H9 (cell line): ENCODE data around the gene DMD. TPM values are rescaled to one million over a fixed set of nuclear protein-coding genes. Genes with fewer than 3 reads are reported as not detected.

Source experiments
- DNase-seq: peaks from one replicate; pipeline ENCODE4 v3.0.0-alpha.2; 2017
- H2AFZ ChIP-seq: one replicate; pipeline ENCODE4 v1.6.1; 2013; ENCODE audit warnings: mild to moderate bottlenecking, low read length, control low read depth, moderate library complexity
- H2AK5ac ChIP-seq: 2 replicates; pipeline ENCODE4 v1.6.1; 2013; ENCODE audit warnings: low read length, control low read depth, mixed read lengths; ENCODE audit not compliant: insufficient read length
- H2BK120ac ChIP-seq: one replicate; pipeline ENCODE4 v1.6.1; 2013; ENCODE audit warnings: low read depth, mild to moderate bottlenecking, low read length, control low read depth, inconsistent platforms; ENCODE audit not compliant: poor library complexity, severe bottlenecking
- H2BK12ac ChIP-seq: 2 replicates; pipeline ENCODE4 v1.6.1; 2013; ENCODE audit warnings: low read length, control low read depth, mixed read lengths, low read depth; ENCODE audit not compliant: insufficient read length
- H2BK15ac ChIP-seq: 2 replicates; pipeline ENCODE4 v1.6.1; 2013; ENCODE audit warnings: low read depth, low read length, control low read depth
- H2BK20ac ChIP-seq: one replicate; pipeline ENCODE4 v1.6.1; 2013; ENCODE audit warnings: low read depth, mild to moderate bottlenecking, low read length, control low read depth, inconsistent platforms; ENCODE audit not compliant: poor library complexity, severe bottlenecking
- H2BK5ac ChIP-seq: 2 replicates; pipeline ENCODE4 v1.6.1; 2013; ENCODE audit warnings: low read length, control low read depth, mixed read lengths; ENCODE audit not compliant: insufficient read length
- H3K14ac ChIP-seq: 2 replicates; pipeline ENCODE4 v1.6.1; 2013; ENCODE audit warnings: low read length, control low read depth; ENCODE audit not compliant: insufficient read depth
- H3K18ac ChIP-seq: 2 replicates; pipeline ENCODE4 v1.6.1; 2013; ENCODE audit warnings: low read depth, mild to moderate bottlenecking, mixed read lengths, low read length, control low read depth; ENCODE audit not compliant: insufficient read length
- H3K23ac ChIP-seq: 2 replicates; pipeline ENCODE4 v1.6.1; 2013; ENCODE audit warnings: low read length, control low read depth, mixed read lengths, low read depth; ENCODE audit not compliant: insufficient read length
- H3K23me2 ChIP-seq: 2 replicates; pipeline ENCODE4 v1.6.1; 2013; ENCODE audit warnings: low read depth, mild to moderate bottlenecking, mixed read lengths, low read length, control low read depth; ENCODE audit not compliant: insufficient read length, poor library complexity, severe bottlenecking
- H3K27ac ChIP-seq: 2 replicates; pipeline ENCODE4 v1.5.1; 2013; ENCODE audit warnings: low read length, control low read depth, mixed read lengths, low read depth; ENCODE audit not compliant: insufficient read length
- H3K27me3 ChIP-seq: 2 replicates; pipeline ENCODE4 v1.6.1; 2013; ENCODE audit warnings: low read length, control low read depth, inconsistent platforms; ENCODE audit not compliant: insufficient read depth
- H3K4ac ChIP-seq: 2 replicates; pipeline ENCODE4 v1.6.1; 2013; ENCODE audit warnings: low read depth, mild to moderate bottlenecking, control low read depth, inconsistent platforms, low read length, moderate library complexity
- H3K4me1 ChIP-seq: 2 replicates; pipeline ENCODE4 v1.6.1; 2013; ENCODE audit warnings: low read length, control low read depth, inconsistent platforms; ENCODE audit not compliant: insufficient read depth
- H3K4me2 ChIP-seq: 2 replicates; pipeline ENCODE4 v1.6.1; 2013; ENCODE audit warnings: low read length, control low read depth, mixed read lengths; ENCODE audit not compliant: insufficient read length, insufficient read depth
- H3K56ac ChIP-seq: 2 replicates; pipeline ENCODE4 v1.6.1; 2013; ENCODE audit warnings: low read depth, mild to moderate bottlenecking, mixed read lengths, low read length, control low read depth; ENCODE audit not compliant: insufficient read length
- H3K79me1 ChIP-seq: 2 replicates; pipeline ENCODE4 v1.6.1; 2013; ENCODE audit warnings: low read depth, mild to moderate bottlenecking, moderate library complexity, low read length, control low read depth, inconsistent platforms; ENCODE audit not compliant: insufficient read depth, poor library complexity, severe bottlenecking
- H3K79me2 ChIP-seq: 2 replicates; pipeline ENCODE4 v1.6.1; 2013; ENCODE audit warnings: low read length, control low read depth, inconsistent platforms; ENCODE audit not compliant: insufficient read depth
- H3K9ac ChIP-seq: 2 replicates; pipeline ENCODE4 v1.6.1; 2013; ENCODE audit warnings: low read length, control low read depth, mixed read lengths; ENCODE audit not compliant: insufficient read length; ENCODE audit errors: extremely low read depth
- H3K9me3 ChIP-seq: one replicate; pipeline ENCODE4 v1.6.1; 2013; ENCODE audit warnings: low read depth, low read length, inconsistent platforms; ENCODE audit not compliant: control insufficient read depth
- H3T11ph ChIP-seq: one replicate; pipeline ENCODE4 v1.6.1; 2013; ENCODE audit warnings: mild to moderate bottlenecking, low read length, control low read depth, inconsistent platforms
- H4K20me1 ChIP-seq: one replicate; pipeline ENCODE4 v1.6.1; 2013; ENCODE audit not compliant: control insufficient read depth, insufficient read length, insufficient read depth
- H4K5ac ChIP-seq: 2 replicates; pipeline ENCODE4 v1.6.1; 2013; ENCODE audit warnings: low read depth, mild to moderate bottlenecking, mixed read lengths, low read length, control low read depth; ENCODE audit not compliant: insufficient read length
- H4K8ac ChIP-seq: replicated peaks from 2 replicates; pipeline ENCODE4 v1.6.1; 2013; ENCODE audit warnings: low read length, control low read depth, mixed read lengths, low read depth; ENCODE audit not compliant: insufficient read length
- H4K91ac ChIP-seq: 2 replicates; pipeline ENCODE4 v1.6.1; 2013; ENCODE audit warnings: low read depth, mild to moderate bottlenecking, moderate library complexity, mixed read lengths, low read length, control low read depth; ENCODE audit not compliant: insufficient read length
- H3K27ac Mint-ChIP-seq, 3 experiments: 2 replicates in 2 of 3; 3 replicates in 1 of 3; pipeline ENCODE4 v1.8.0; 2020 to 2021; ENCODE audit warnings: mixed read lengths in 3 of 3, mild to moderate bottlenecking in 1 of 3, moderate library complexity in 1 of 3
- H3K27me3 Mint-ChIP-seq: 2 replicates; pipeline ENCODE4 v1.8.0; 2021; ENCODE audit warnings: low read depth, mild to moderate bottlenecking, moderate library complexity, mixed read lengths
- H3K36me3 Mint-ChIP-seq, 3 experiments: 2 replicates in 2 of 3; 3 replicates in 1 of 3; pipeline ENCODE4 v1.8.0; 2020 to 2021; ENCODE audit warnings: low read depth in 3 of 3, mixed read lengths in 3 of 3; ENCODE audit not compliant: insufficient read depth in 1 of 3
- H3K4me1 Mint-ChIP-seq, 2 experiments: 2 replicates each; pipeline ENCODE4 v1.8.0; 2020; ENCODE audit warnings: mixed read lengths in 2 of 2
- H3K4me3 Mint-ChIP-seq, 2 experiments: 2 replicates in 1 of 2; 3 replicates in 1 of 2; pipeline ENCODE4 v1.8.0; 2020 to 2021; ENCODE audit warnings: mild to moderate bottlenecking in 2 of 2, mixed read lengths in 2 of 2, moderate library complexity in 1 of 2
- H3K9me3 Mint-ChIP-seq, 2 experiments: 2 replicates in 1 of 2; 3 replicates in 1 of 2; pipeline ENCODE4 v1.8.0; 2020; ENCODE audit warnings: mild to moderate bottlenecking in 2 of 2, mixed read lengths in 2 of 2, moderate library complexity in 1 of 2
- WGBS: extraction: QIAGEN DNeasy Blood & Tissue Kit; methylation state at CpG from one replicate; pipeline ENCODE4 v1.1.7; 2013; ENCODE audit warnings: missing lambda C conversion rate, low lambda C conversion rate, mixed read lengths; ENCODE audit not compliant: insufficient read length; ENCODE audit errors: extremely low coverage; 5-methylcytosine and 5-hydroxymethylcytosine counted together
- total RNA-seq: library from RNA; stranded (reverse); gene quantifications from 2 replicates; pipeline ENCODE4 v1.2.1, GENCODE V29; 2021
- TF ChIP-seq, protein P1 (sequence below): fragments of 200-600 bp; sonication (generic); conservative IDR thresholded peaks from 3 replicates; pipeline ENCODE4 v1.8.0; 2021; ENCODE audit warnings: antibody characterized with exemption, mild to moderate bottlenecking

Gene DMD
- total RNA-seq, 1 experiment from 2014 or later = 3.8 TPM

DNA sequence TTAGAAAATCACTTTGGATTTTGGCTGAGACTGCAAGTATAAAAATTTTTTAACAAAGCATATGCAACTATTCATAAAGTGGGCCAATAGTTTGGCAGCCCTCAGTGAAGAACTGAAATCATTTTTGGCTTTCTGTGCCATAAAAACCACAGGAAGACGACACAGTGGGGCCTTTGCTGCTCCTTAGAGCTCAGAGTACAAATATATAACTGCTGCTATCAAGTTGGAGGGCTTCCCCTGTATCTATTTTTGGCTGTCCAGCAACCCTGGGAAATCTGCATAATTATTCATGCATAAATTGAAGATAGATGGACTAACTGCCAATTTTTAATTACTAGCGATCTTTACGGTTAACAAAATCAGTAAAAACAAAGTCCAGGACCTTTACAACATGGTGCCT is 2088.0 kb downstream of the DMD start:
- Histone ChIP-seq H3K23ac (no peak overlapping the region), H3K27me3 (no peaks in the 10 kb centered on the region), H3T11ph (no peak overlapping the region), H4K91ac (no peak overlapping the region), H4K5ac (no peak overlapping the region), H4K8ac (no peak overlapping the region), H2BK5ac (no peak overlapping the region), H2AFZ (no peak overlapping the region), H3K27ac (no peak overlapping the region), H3K9ac (no peak overlapping the region), H3K79me2 (no peaks in the 10 kb centered on the region), H2AK5ac (no peak overlapping the region), H4K20me1 (no peaks in the 10 kb centered on the region), H2BK15ac (no peak overlapping the region), H3K4ac (no peak overlapping the region), H3K4me1 (no peaks in the 10 kb centered on the region), H3K18ac (no peak overlapping the region), H3K9me3 (peaks cover 5% of the 10 kb centered on the region), H3K79me1 (no peaks in the 10 kb centered on the region), H3K23me2 (no peaks in the 10 kb centered on the region), H2BK20ac (no peak overlapping the region), H2BK120ac (no peak overlapping the region), H3K56ac (no peak overlapping the region), H2BK12ac (no peak overlapping the region), H3K4me2 (no peak overlapping the region), H3K14ac (no peak overlapping the region)
- Mint-ChIP-seq H3K36me3 (peaks cover 3 to 18% (median 7%) of the 10 kb centered on the region in 3 experiments; a peak in 6 of 7 replicates), H3K4me1 (no peaks in the 10 kb centered on the region), H3K27me3 (no peaks in the 10 kb centered on the region), H3K4me3 (no peak overlapping the region), H3K27ac (no peak overlapping the region), H3K9me3 (peaks cover 54 to 63% of the 10 kb centered on the region in 2 experiments)
- WGBS = no CpG with 5 or more reads among the region's 3 CpGs
- no peak for DNase-seq
- TF ChIP-seq, protein P1, sequence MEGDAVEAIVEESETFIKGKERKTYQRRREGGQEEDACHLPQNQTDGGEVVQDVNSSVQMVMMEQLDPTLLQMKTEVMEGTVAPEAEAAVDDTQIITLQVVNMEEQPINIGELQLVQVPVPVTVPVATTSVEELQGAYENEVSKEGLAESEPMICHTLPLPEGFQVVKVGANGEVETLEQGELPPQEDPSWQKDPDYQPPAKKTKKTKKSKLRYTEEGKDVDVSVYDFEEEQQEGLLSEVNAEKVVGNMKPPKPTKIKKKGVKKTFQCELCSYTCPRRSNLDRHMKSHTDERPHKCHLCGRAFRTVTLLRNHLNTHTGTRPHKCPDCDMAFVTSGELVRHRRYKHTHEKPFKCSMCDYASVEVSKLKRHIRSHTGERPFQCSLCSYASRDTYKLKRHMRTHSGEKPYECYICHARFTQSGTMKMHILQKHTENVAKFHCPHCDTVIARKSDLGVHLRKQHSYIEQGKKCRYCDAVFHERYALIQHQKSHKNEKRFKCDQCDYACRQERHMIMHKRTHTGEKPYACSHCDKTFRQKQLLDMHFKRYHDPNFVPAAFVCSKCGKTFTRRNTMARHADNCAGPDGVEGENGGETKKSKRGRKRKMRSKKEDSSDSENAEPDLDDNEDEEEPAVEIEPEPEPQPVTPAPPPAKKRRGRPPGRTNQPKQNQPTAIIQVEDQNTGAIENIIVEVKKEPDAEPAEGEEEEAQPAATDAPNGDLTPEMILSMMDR = no peak
